Myometrial cell (primary cell): Measurements from ENCODE around the gene IFNLR1. TPM values are rescaled to one million over a fixed set of nuclear protein-coding genes. Genes with fewer than 3 reads are reported as not detected.

ENCODE experiments used
- total RNA-seq: library from RNA; depleted of rRNA; stranded (reverse); fragments of >200 nt; gene quantifications from 2 replicates; pipeline ENCODE4 v1.2.3, GENCODE V29; 2015

Gene IFNLR1
- total RNA-seq = under 0.01 TPM in 1 of 2 replicates, not detected in the other

DNA sequence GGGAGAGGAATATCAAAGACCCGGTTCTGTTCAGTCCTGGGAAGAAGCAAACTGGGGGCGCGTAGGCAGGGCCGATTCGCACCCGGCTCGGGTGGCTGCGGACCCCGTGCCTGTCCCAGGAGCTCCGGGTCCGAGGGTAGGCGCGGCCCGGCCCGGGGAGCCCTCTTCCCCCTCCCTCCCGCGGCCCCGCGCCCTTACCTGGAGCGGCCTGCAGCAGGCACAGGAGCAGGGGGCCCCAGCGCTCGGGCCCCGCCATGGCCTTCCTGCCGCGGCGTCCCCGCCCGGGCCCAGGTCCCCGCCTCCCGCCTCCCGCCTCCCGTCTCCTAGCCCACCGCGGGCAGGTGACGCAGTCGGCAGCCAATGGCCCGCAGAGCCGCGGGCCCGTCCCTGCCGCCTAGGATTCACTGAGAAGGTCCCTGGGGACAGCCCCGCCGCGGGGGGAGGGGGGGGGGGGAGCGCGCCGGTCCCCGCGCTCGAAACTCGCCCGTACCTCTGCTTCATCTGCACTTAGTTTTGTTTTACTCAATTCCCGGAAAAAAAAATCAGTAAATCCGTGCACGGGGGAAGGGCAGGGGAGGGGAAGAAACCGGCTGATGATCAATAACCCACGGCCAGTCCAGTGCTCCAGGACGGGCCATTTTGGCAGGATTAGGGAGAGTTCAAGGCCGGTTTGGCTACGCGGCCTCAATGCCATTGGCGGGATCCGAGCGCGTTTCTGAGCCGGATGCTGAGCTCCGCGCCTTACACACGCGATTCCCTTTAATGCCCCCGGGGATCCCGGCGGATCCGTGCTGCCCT is at the start of gene IFNLR1:
IFNLR1 (minus strand) TSS at position 297 of the 798 bp plus-strand sequence; CDS start at position 256, 41 bp downstream.

DNA sequence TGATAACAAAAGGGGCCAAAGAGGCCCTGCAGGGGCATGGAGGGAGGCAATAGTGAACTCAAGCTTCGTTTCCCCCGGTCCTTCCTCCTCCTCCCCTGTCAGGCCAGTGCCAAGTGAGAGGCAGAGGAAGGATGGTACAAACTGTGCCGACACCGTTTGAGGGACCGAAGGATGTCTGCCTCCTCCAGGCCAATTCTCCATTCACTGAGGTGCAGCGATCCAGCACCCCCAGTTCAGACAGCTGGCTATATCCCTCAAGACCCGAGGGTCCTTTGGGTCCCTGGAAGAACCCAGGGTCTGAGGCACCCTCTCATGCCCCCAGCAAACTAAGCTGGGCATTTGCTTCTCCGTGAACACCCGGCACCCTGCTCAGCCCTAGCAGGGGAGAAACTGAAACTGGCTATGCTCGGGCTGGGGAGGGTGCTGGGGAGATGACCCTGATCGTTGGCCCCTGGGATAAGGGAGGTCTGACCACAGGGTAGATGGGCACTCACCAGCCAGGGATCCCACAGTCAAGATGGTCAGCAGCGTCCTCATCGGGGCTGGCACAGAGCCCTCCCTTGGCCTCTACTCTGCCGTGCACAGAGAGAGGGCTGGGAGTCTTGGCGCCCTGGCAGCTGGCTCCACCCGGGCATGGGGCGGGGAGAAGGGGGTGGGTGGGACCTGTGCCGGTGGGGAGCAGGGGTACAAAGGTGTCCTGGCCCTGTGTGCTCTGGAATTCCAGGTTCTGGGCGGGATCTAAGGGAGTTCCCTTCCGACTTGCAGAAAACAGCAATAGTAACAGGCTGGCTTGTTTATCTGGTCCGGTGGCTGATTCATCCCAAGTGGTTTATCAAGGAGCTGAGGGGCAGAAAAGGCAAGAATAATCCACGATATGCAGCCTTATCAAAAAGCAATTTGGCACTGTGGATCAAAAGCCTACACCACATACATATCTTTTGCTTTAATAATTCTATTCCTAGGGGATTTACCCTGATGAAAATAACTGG is 44.2 kb downstream of the IFNLR1 start, which contains the start of gene IL22RA1:
IL22RA1 (minus strand) TSS at position 595 of the 989 bp plus-strand sequence; CDS start at position 537, 58 bp downstream.

DNA sequence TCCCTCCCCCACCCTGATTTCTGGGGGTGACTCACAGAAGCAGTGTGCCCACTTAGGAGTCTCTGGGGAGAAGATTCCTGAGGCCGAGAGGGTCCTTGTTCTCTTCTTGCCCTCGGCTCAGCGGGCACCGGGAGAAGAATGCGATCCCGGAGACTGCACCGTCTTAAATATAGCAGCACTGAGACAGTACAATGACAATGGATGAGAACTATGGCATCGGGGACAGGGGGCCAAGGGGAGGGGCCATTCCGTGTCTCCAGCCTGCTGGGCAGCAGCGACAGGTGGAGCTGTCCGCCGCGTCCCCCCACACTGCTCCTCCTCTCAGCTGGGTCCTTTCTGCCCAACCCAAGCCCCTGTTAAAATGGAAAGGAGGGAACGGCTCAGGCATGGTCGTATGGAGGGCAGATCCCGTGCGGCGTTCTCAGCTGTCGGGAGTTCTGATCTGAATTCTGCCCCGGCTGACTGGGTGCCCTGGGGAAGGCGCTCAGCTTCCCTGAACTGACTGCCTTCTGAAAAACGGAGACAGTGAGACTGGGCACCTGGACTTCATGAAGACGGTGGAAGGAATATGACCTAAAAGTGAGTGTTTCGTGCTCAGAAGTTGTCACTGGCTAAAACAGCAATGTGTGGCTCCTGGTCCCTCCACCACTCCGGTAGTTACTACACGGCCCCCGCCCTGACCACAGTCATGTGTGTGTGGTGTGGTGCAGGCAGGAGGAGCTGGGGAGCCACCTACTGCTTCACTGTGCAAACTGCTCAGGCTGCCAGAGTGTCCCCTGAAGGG is 74.9 kb downstream of the IFNLR1 start, which contains the start of gene MYOM3:
MYOM3 (minus strand) TSS at position 140 of the 784 bp plus-strand sequence. CDS start 3,499 bp downstream, outside the sequence.

Other genes with a start within 250 kb of the IFNLR1 start
- gene PNRC2, start 227.5 kb downstream of the IFNLR1 start, total RNA-seq = 70.2 and 75.8 TPM in 2 replicates
- 44.7 and 73.2 TPM in 2 replicates for gene SRSF10, start 207.0 kb downstream of the IFNLR1 start, total RNA-seq
- not detected in 2 replicates for gene MYOM3, start 75.2 kb downstream of the IFNLR1 start, total RNA-seq
- gene IL22RA1, start 44.1 kb downstream of the IFNLR1 start, total RNA-seq = 0.18 TPM in 1 of 2 replicates, not detected in the other
- gene GRHL3, start 132.1 kb upstream of the IFNLR1 start, total RNA-seq = not detected in 2 replicates
- 13.3 TPM in 2 replicates for gene STPG1, start 226.5 kb upstream of the IFNLR1 start, total RNA-seq
- 57.7 and 61.5 TPM in 2 replicates for gene NIPAL3, start 228.5 kb upstream of the IFNLR1 start, total RNA-seq